ENCODE data around the gene MRPS21. TPM values are rescaled to one million over a fixed set of nuclear protein-coding genes. Genes with fewer than 3 reads are reported as not detected.

MRPS21 gene
- total and polyA plus RNA-seq, 9 of the 15 experiments (the other 6 are each of a cell fraction or from before 2014, with no cell fraction given) = 119 to 407 (median 149) TPM

GRCh38 chr1:150268705-150269403 lies 24.8 kb upstream of the MRPS21 start, which contains the start of gene APH1A (continued):
- TF ChIP-seq ERF (CRISPR knock-in tag; IDR thresholded peaks at IDR 0.05) = no peak
- TF ChIP-seq MIER1 (IDR thresholded peaks at IDR 0.05; ENCODE audit: low read depth) = no peak
- TF ChIP-seq ZNF740 (CRISPR knock-in tag; IDR thresholded peaks at IDR 0.05) = peak; percentile 83
- TF ChIP-seq ZNF740 (tag; IDR thresholded peaks at IDR 0.05) = peak in 1 of 2 experiments; percentile 86; a peak in 2 of 4 replicates
- no peak; the same call in 1 of the 2 replicates for TF ChIP-seq ZNF175 (CRISPR knock-in tag; IDR thresholded peaks at IDR 0.05; ENCODE audit: low read depth)
- peak; percentile 93 for TF ChIP-seq ELF1 (tag; IDR thresholded peaks at IDR 0.05)
- no peak for TF ChIP-seq KDM5B (IDR thresholded peaks at IDR 0.05; ENCODE audit: insufficient replicate concordance, low read depth, low read length)
- no peak for TF ChIP-seq KAT2B (IDR thresholded peaks at IDR 0.05; ENCODE audit: low read depth, low read length)
- TF ChIP-seq RBM17 (IDR thresholded peaks at IDR 0.05; ENCODE audit: borderline replicate concordance, low read depth, low read length) = no peak
- TF ChIP-seq ZNF277 (CRISPR knock-in tag; IDR thresholded peaks at IDR 0.05; ENCODE audit: borderline replicate concordance) = no peak
- TF ChIP-seq RREB1 (CRISPR knock-in tag; IDR thresholded peaks at IDR 0.05) = no peak
- TF ChIP-seq ZBTB49 (CRISPR knock-in tag; IDR thresholded peaks at IDR 0.05; ENCODE audit: borderline replicate concordance) = no peak
- no peak for TF ChIP-seq HIVEP1 (CRISPR knock-in tag; IDR thresholded peaks at IDR 0.05)
- TF ChIP-seq IRF2 (CRISPR knock-in tag; IDR thresholded peaks at IDR 0.05) = no peak
- peak; percentile 93 for TF ChIP-seq GABPB1 (CRISPR knock-in tag; IDR thresholded peaks at IDR 0.05)
- TF ChIP-seq TFAM (CRISPR knock-in tag; conservative IDR thresholded peaks at IDR 0.05) = no peak
- TF ChIP-seq U2AF2 (optimal IDR thresholded peaks at IDR 0.05; ENCODE audit: low read depth, low read length) = no peak

Data from K562 (cell line).